ENCODE measurements around the gene TRMT11. TPM values are rescaled to one million over a fixed set of nuclear protein-coding genes. Genes with fewer than 3 reads are reported as not detected.

TRMT11 gene
- total and polyA plus RNA-seq, 2 of the 8 experiments (the other 6 are each of a cell fraction or from before 2014, with no cell fraction given) = 19.7 to 32.4 TPM

GRCh38 chr6:125994670-125995488 is 8.5 kb downstream of the TRMT11 start:
- DNase-seq (ENCODE audit: low read depth in 1 of 2, low spot score in 2 of 2) (no peak), FAIRE-seq (no peak)
- no peaks in the 10 kb centered on the region for H3K23me2 ChIP-seq (ENCODE audit: low read depth, low read length)
- no peak overlapping the region for H3K9ac ChIP-seq (replicated peaks in 1 of 4; ENCODE audit: extremely low read depth in 1 of 4, low read depth in 3 of 4, low read length in 3 of 4)
- H2AFZ ChIP-seq (ENCODE audit: low read length) = no peak overlapping the region
- H3K4ac ChIP-seq (replicated peaks; ENCODE audit: insufficient read length, low read depth, low read length) = no peak overlapping the region
- H3K79me1 ChIP-seq (ENCODE audit: low read depth, low read length) = no peaks in the 10 kb centered on the region; the same call in 1 of the 2 replicates
- H4K91ac ChIP-seq (replicated peaks; ENCODE audit: insufficient read length, low read length) = no peak overlapping the region
- H3K27me3 ChIP-seq (replicated peaks in 1 of 4; ENCODE audit: control insufficient read depth in 3 of 4, extremely low read depth in 1 of 4, insufficient read depth in 3 of 4, low read length in 3 of 4) = no peaks in the 10 kb centered on the region
- no peak overlapping the region for H3K4me2 ChIP-seq (ENCODE audit: insufficient read depth in 1 of 2, low read depth in 2 of 2, low read length in 2 of 2)
- H2BK15ac ChIP-seq (ENCODE audit: low read length) = no peak overlapping the region
- no peak overlapping the region for H4K5ac ChIP-seq (ENCODE audit: insufficient read length, low read depth, low read length)
- no peak overlapping the region for H2BK120ac ChIP-seq (replicated peaks; ENCODE audit: low read depth, low read length)
- whole genome bisulfite sequencing, 2 experiments (ENCODE audit: extremely low coverage in 1 of 2, insufficient coverage in 1 of 2, insufficient read length in 1 of 2, insufficient replicate concordance in 2 of 2, low coverage in 1 of 2, low lambda C conversion rate in 2 of 2, missing lambda C conversion rate in 1 of 2) = 91% methylated on average over 5 of the region's 5 CpGs; no CpG with 5 or more reads in 1 of the 2 experiments
- H3K23ac ChIP-seq (ENCODE audit: insufficient read length) = no peak overlapping the region
- H3K56ac ChIP-seq (replicated peaks; ENCODE audit: insufficient read length, low read depth, low read length) = no peak overlapping the region
- H3K36me3 ChIP-seq (ENCODE audit: control insufficient read depth in 2 of 4, insufficient read depth in 4 of 4, low read length in 3 of 4) = peaks cover 0 to 34% (median 8%) of the 10 kb centered on the region in 4 experiments; a peak in 6 of 8 replicates
- CTCF ChIA-PET (ENCODE audit: partially characterized antibody) = interaction anchor here (0.6 to 6.6 kb wide), 26 partner anchors 8 to 1152 kb away, joined by 3 to 39 read pairs (median 4); partner anchors contain the start of genes CENPW, HINT3, NCOA7 and TRMT11
- no peak overlapping the region for H4K8ac ChIP-seq (ENCODE audit: extremely low read depth, insufficient read depth, low read length)
- H2BK20ac ChIP-seq (ENCODE audit: low read length) = no peak overlapping the region
- peaks cover 3 to 58% of the 10 kb centered on the region in 2 experiments; a peak in 3 of 4 replicates for H3K79me2 ChIP-seq (ENCODE audit: control insufficient read depth in 1 of 2, insufficient read depth in 2 of 2, low read length in 2 of 2)
- no peak overlapping the region for H3K27ac ChIP-seq (ENCODE audit: low read depth, low read length)
- H3K18ac ChIP-seq (ENCODE audit: extremely low read depth, low read length) = no peak overlapping the region
- no peaks in the 10 kb centered on the region for H3K9me3 ChIP-seq (ENCODE audit: insufficient read depth in 2 of 2, low read depth in 1 of 2, low read length in 1 of 2)
- H3K4me3 ChIP-seq (ENCODE audit: extremely low read depth in 1 of 4, insufficient read depth in 2 of 4, low read depth in 3 of 4, low read length in 4 of 4) = no peak overlapping the region
- no peak overlapping the region for H3K14ac ChIP-seq (ENCODE audit: insufficient read length)
- no peak overlapping the region for H2BK12ac ChIP-seq (ENCODE audit: low read depth, low read length)
- POLR2A ChIA-PET (ENCODE audit: partially characterized antibody) = interaction anchor here (0.7 to 2.0 kb wide), 4 partner anchors 8 to 213 kb away, joined by 3 to 19 read pairs (median 3); partner anchors contain the start of gene TRMT11
- peaks cover 0 to 2% of the 10 kb centered on the region in 2 experiments for H4K20me1 ChIP-seq (replicated peaks in 1 of 2; ENCODE audit: control insufficient read depth in 1 of 2, insufficient read depth in 2 of 2, low read length in 2 of 2)
- H2AK5ac ChIP-seq (ENCODE audit: low read depth, low read length) = no peak overlapping the region
- no peaks in the 10 kb centered on the region for H3K4me1 ChIP-seq (replicated peaks in 1 of 4; ENCODE audit: control insufficient read depth in 3 of 4, insufficient read depth in 4 of 4, low read length in 3 of 4)
- H2BK5ac ChIP-seq (ENCODE audit: low read depth, low read length) = no peak overlapping the region
- TF ChIP-seq BACH1 (IDR thresholded peaks at IDR 0.05; ENCODE audit: low read length) = no peak
- TF ChIP-seq EZH2 (IDR thresholded peaks at IDR 0.05; ENCODE audit: low read depth, low read length, severe bottlenecking) = no peak
- no peak for TF ChIP-seq POLR2AphosphoS5 (IDR thresholded peaks at IDR 0.05; ENCODE audit: low read depth, low read length)
- TF ChIP-seq SIRT6 (IDR thresholded peaks at IDR 0.05; ENCODE audit: low read length) = no peak
- TF ChIP-seq SAP30 (IDR thresholded peaks at IDR 0.05; ENCODE audit: insufficient read depth, insufficient replicate concordance, low read length) = no peak
- TF ChIP-seq SP2 (IDR thresholded peaks at IDR 0.05; ENCODE audit: low read length) = no peak
- TF ChIP-seq GTF2F1 (IDR thresholded peaks at IDR 0.05; ENCODE audit: borderline replicate concordance, low read depth, low read length) = no peak
- TF ChIP-seq KDM1A (IDR thresholded peaks at IDR 0.05; ENCODE audit: borderline replicate concordance, low read length) = no peak
- no peak for TF ChIP-seq BRCA1 (IDR thresholded peaks at IDR 0.05; ENCODE audit: low read depth, low read length)
- no peak for TF ChIP-seq TBP (IDR thresholded peaks at IDR 0.05; ENCODE audit: low read depth, low read length)
- no peak for TF ChIP-seq TCF12 (IDR thresholded peaks at IDR 0.05; ENCODE audit: low read depth, low read length)
- no peak for TF ChIP-seq SUZ12 (IDR thresholded peaks at IDR 0.05; ENCODE audit: low read length)
- no peak for TF ChIP-seq HDAC6 (IDR thresholded peaks at IDR 0.05; ENCODE audit: low read depth, low read length)
